ENCODE measurements around the gene WDR75.
"Not testable (repeated sequence)": the region's sequence is repeated elsewhere in the genome, so short reads cannot be mapped to it uniquely, and the experiment has no call there.

Gene WDR75

GRCh38 chr2:189466046-189466445 is 24.8 kb downstream of the WDR75 start:
- DNase-seq (ENCODE audit: low spot score): no peak
- TF ChIP-seq CTCF (IDR thresholded peaks at IDR 0.05; ENCODE audit: extremely low read depth, missing control alignments): no peak

DNA sequence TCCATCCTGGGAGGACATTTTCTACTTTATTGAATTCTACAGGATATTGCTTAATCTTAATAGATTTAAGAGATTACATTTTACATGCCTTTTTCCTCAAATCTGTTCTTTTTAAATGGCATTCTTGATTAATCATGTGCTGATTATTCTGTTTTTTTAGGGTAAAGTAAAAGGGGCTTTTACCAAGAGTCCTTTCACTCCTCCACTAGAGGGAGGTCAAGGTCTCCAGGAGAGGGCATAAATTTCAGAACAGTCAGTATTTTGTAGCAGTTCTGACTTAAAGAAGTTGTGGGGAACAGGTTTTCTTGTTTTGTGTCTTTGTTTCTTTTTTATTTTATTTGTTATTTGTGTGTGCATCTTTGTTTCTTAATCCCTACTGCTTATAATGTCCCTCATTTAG is 25.4 kb downstream of the WDR75 start:
- DNase-seq (ENCODE audit: low spot score): no peak

GRCh38 chr2:189467160-189467559 is 25.9 kb downstream of the WDR75 start:
- no peak for DNase-seq (ENCODE audit: low spot score)
- no peak for TF ChIP-seq CTCF (IDR thresholded peaks at IDR 0.05; ENCODE audit: extremely low read depth, missing control alignments)

More for the DNA sequence above, 25.4 kb downstream of the WDR75 start:
- peak; percentile 9 for TF ChIP-seq CTCF (IDR thresholded peaks at IDR 0.05; ENCODE audit: extremely low read depth, missing control alignments)

DNA sequence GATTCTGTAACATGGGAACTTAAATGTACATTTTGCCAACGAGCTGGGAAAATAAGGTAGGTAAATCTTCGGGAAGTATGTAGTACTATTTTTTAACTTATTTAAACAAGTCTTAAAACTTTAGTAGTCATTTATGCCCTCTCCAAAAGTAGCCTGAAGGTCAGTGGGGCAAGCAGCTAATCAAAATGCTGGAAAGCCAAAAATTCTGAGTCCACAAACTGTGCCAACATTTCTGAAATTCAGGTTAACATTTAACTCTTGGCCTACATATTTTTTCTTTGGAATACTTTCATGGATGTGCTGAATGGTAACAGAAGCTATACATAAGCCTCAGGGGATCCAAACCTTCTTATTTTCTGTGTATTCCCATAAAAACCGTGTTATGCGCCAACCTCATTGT is 26.3 kb downstream of the WDR75 start:
- no peak for TF ChIP-seq CTCF (IDR thresholded peaks at IDR 0.05; ENCODE audit: extremely low read depth, missing control alignments)
- DNase-seq (ENCODE audit: low spot score): no peak

DNA sequence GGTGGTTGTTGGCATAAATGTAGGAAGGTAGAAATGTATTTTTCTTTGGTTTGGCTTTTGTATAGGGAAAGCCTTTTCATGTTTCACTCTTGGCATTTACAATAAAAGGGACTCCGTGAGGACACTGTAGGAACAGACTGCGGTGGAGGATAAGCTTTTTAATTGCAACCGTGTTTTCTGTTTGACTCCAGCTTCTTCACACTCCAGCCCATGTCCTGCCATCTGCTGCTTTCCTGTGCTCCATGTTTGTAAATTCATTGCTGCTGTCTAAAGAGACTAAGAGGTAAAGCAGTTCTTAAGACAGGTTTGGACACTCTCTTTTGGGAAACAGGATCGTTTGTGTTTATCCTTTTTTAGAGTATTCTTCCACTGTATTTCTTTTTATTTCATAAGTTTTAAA is 33.3 kb downstream of the WDR75 start:
- no peak for TF ChIP-seq CTCF (IDR thresholded peaks at IDR 0.05; ENCODE audit: extremely low read depth, missing control alignments)
- no peak for DNase-seq (ENCODE audit: low spot score)

DNA sequence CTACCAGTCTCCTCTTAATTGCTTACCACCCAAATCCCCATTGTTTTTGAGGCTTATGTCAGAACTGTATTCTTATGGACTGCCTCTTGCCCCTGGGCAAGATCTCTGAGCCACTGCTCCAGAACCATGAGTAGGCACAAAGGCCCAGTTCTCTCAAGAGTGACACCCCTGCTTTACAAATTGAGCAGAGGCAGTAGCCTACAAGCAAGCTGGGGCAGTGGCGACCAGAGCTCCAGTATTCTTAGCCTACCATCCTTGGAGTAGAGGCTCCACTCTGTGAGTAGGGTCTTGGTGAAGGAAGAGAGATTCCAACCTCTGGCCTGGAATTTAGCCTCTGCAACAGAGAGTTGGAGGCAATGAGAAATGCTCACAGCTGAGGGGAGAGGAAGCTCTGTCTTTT is 36.5 kb downstream of the WDR75 start:
- no peak for TF ChIP-seq CTCF (IDR thresholded peaks at IDR 0.05; ENCODE audit: extremely low read depth, missing control alignments)
- no peak for DNase-seq (ENCODE audit: low spot score)

GRCh38 chr2:189478289-189478688 is 37.0 kb downstream of the WDR75 start:
- DNase-seq (ENCODE audit: low spot score): not testable (repeated sequence)

DNA sequence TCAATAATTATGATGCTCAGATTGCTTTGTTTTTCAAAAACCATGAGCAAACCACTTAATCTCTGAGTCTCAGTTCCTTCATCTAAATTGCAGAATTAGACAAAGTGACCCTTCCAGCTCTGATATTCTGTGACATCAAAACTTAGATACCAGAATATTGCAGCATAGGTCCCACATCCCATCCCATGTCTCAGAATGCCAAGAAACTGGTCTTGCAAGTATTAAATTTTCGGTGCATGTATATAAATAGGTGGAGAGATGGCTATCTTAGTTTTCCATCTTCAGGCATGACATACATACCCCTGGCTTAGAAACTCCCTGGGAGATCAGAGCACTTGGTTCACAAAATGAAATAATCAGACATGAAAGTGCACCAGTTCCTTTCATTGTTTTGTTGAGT is 39.8 kb downstream of the WDR75 start:
- no peak for TF ChIP-seq CTCF (IDR thresholded peaks at IDR 0.05; ENCODE audit: extremely low read depth, missing control alignments)
- DNase-seq (ENCODE audit: low spot score): no peak
